Endothelial cell of umbilical vein (primary cell): ENCODE measurements around the gene ASB7. TPM values are rescaled to one million over a fixed set of nuclear protein-coding genes. Genes with fewer than 3 reads are reported as not detected.

Experiments used
- BruUV-seq: library from RNA; stranded (reverse); fragments of 400-500 nt; replicated peaks from 2 replicates; lab custom pipeline; 2021; lab: Mats Ljungman, UMichigan
- CTCF ChIA-PET: fragments of 300-600, 350-600 bp; sonication (Branson Sonifier 250); formaldehyde crosslinking; loops from one replicate; lab custom pipeline; 2021; ENCODE audit warnings: antibody characterized with exemption, inconsistent platforms; lab: Charles Lee
- POLR2A ChIA-PET: fragments of 300-600, 350-600 bp; sonication (Branson Sonifier 250); formaldehyde crosslinking; loops from one replicate; lab custom pipeline; 2021; ENCODE audit warnings: antibody characterized with exemption, inconsistent platforms; lab: Charles Lee
- DNase-seq: peaks from one replicate; pipeline ENCODE4 v3.0.0-alpha.2; 2011; ENCODE audit warnings: low read depth, low spot score
- FAIRE-seq: peaks from 2 replicates; lab custom pipeline; 2011; peaks lifted over from hg19 to GRCh38; lab: Jason Lieb, UNC
- H2AFZ ChIP-seq: 2 replicates; pipeline ENCODE4 v1.6.0; 2012; ENCODE audit warnings: low read depth, low read length, control low read depth, inconsistent platforms
- H3K27ac ChIP-seq: 2 replicates; pipeline ENCODE4 v1.5.1; 2011; ENCODE audit warnings: low read depth, mild to moderate bottlenecking, control low read depth, low read length, moderate library complexity; ENCODE audit not compliant: insufficient read depth
- H3K27me3 ChIP-seq, 2 experiments: 2 replicates each; pipeline versions ENCODE4 v1.6.0 to v1.6.1; 2011; ENCODE audit warnings: low read length in 2 of 2, mixed read lengths in 1 of 2; ENCODE audit not compliant: control insufficient read depth in 2 of 2, insufficient read depth in 2 of 2
- H3K36me3 ChIP-seq, 2 experiments: 2 replicates in 1 of 2; 3 replicates in 1 of 2; pipeline ENCODE4 v1.5.1; 2011; ENCODE audit warnings: low read length in 2 of 2, mild to moderate bottlenecking in 1 of 2, moderate library complexity in 1 of 2; ENCODE audit not compliant: control insufficient read depth in 2 of 2, insufficient read depth in 2 of 2; ENCODE audit errors: extremely low read depth in 1 of 2
- H3K4me1 ChIP-seq: 3 replicates; pipeline ENCODE4 v1.5.1; 2011; ENCODE audit warnings: mild to moderate bottlenecking, low read length; ENCODE audit not compliant: control insufficient read depth, insufficient read depth; ENCODE audit errors: extremely low read depth
- H3K4me2 ChIP-seq: 2 replicates; pipeline ENCODE4 v1.6.1; 2011; ENCODE audit warnings: low read length, control low read depth, mixed read lengths; ENCODE audit not compliant: insufficient read depth
- H3K4me3 ChIP-seq, 3 experiments: fragments of 200-600 bp in 1 of 3; sonication (generic), shearing (Covaris generic) in 1 of 3; replicated peaks in 1 of 3; 2 replicates each; pipeline ENCODE4 v1.5.1; 2011 to 2016; ENCODE audit warnings: control low read depth in 3 of 3, low read length in 3 of 3, mild to moderate bottlenecking in 2 of 3, inconsistent platforms in 1 of 3, low read depth in 1 of 3, moderate library complexity in 1 of 3; ENCODE audit not compliant: insufficient read depth in 1 of 3
- H3K79me2 ChIP-seq: 2 replicates; pipeline ENCODE4 v1.6.0; 2012; ENCODE audit warnings: low read length, inconsistent platforms; ENCODE audit not compliant: control insufficient read depth, insufficient read depth
- H3K9ac ChIP-seq: replicated peaks from 2 replicates; pipeline ENCODE3; 2011; ENCODE audit warnings: low read length, control low read depth; ENCODE audit not compliant: insufficient read depth; ENCODE audit errors: extremely low read depth
- H3K9me1 ChIP-seq: replicated peaks from 3 replicates; pipeline ENCODE4 v1.6.0; 2011; ENCODE audit warnings: mild to moderate bottlenecking, low read length; ENCODE audit not compliant: control insufficient read depth, insufficient read depth; ENCODE audit errors: extremely low read depth
- H3K9me3 ChIP-seq: replicated peaks from 2 replicates; pipeline ENCODE4 v1.5.1; 2012; ENCODE audit warnings: low read length, inconsistent platforms; ENCODE audit not compliant: control insufficient read depth, insufficient read depth
- H4K20me1 ChIP-seq: replicated peaks from 2 replicates; pipeline ENCODE3; 2011; ENCODE audit warnings: mild to moderate bottlenecking, low read length; ENCODE audit not compliant: control insufficient read depth, insufficient read depth; ENCODE audit errors: extremely low read depth
- EZH2 ChIP-seq: IDR thresholded peaks from 2 replicates; pipeline ENCODE4 v1.6.1; 2012; ENCODE audit warnings: borderline replicate concordance, low read depth, mild to moderate bottlenecking, moderate library complexity, low read length, inconsistent platforms; ENCODE audit not compliant: severe bottlenecking
- FOS ChIP-seq: IDR thresholded peaks from 2 replicates; pipeline ENCODE4 v1.6.1; 2011; ENCODE audit warnings: mild to moderate bottlenecking, low read length, moderate library complexity, borderline replicate concordance; ENCODE audit not compliant: insufficient read depth
- GATA2 ChIP-seq: IDR thresholded peaks from 2 replicates; pipeline ENCODE4 v1.7.0; 2011; ENCODE audit warnings: low read depth, mild to moderate bottlenecking, moderate library complexity, mixed read lengths, low read length; ENCODE audit not compliant: insufficient read length, insufficient read depth
- JUN ChIP-seq: IDR thresholded peaks from 2 replicates; pipeline ENCODE4 v1.6.1; 2011; ENCODE audit warnings: borderline replicate concordance, low read depth; ENCODE audit not compliant: insufficient read length, insufficient read depth
- MYC ChIP-seq: IDR thresholded peaks from one replicate; pipeline ENCODE4 v1.6.1; 2011; ENCODE audit warnings: mild to moderate bottlenecking, low read depth, low read length
- POLR2A ChIP-seq: IDR thresholded peaks from 2 replicates; pipeline ENCODE4 v1.6.1; 2012; ENCODE audit warnings: low read depth, mild to moderate bottlenecking, control low read depth, low read length
- POLR2AphosphoS5 ChIP-seq: IDR thresholded peaks from 2 replicates; pipeline ENCODE4 v1.6.1; 2012; ENCODE audit warnings: low read depth, mild to moderate bottlenecking, control low read depth, low read length, moderate library complexity; ENCODE audit not compliant: insufficient read depth
- dilution Hi-C: fragments of 300-500 bp; cut with MboI; formaldehyde crosslinking; loops from one replicate; pipeline ENCODE4 v1.15.0; 2019; ENCODE audit warnings: low sequenced_read_pairs; ENCODE audit not compliant: extremely low pct_ligation_motif_present
- intact Hi-C: fragments of 100-400 bp; cut with micrococcal nuclease; formaldehyde crosslinking; loops from one replicate; pipeline ENCODE4 v1.10.0; 2022
- polyA plus RNA-seq, 4 experiments: library from polyadenylated mRNA; depleted of rRNA in 3 of 4; stranded (reverse) in 3 of 4; unstranded in 1 of 4; fragments of >200 nt; gene quantifications; 2 replicates each; pipeline versions ENCODE4 v1.2.1 to v1.2.3, GENCODE V29; 2011 to 2012; ENCODE audit warnings: missing spikeins in 1 of 4
- total RNA-seq: library from RNA; stranded (reverse); gene quantifications from 2 replicates; pipeline ENCODE4 v1.2.3, GENCODE V29; 2021
- TF ChIP-seq, protein P1 (sequence below), 2 donors: IDR thresholded peaks; 1 replicate in 1 of 2; 2 replicates in 1 of 2; pipeline ENCODE4 v1.5.1; 2011; ENCODE audit warnings: low read length in 2 of 2, mild to moderate bottlenecking in 2 of 2, moderate library complexity in 2 of 2, control low read depth in 1 of 2, inconsistent platforms in 1 of 2, low read depth in 1 of 2; ENCODE audit not compliant: insufficient read depth in 1 of 2; ENCODE audit errors: extremely low read depth in 1 of 2
- TF ChIP-seq, protein P2 (sequence below): IDR thresholded peaks from 2 replicates; pipeline ENCODE4 v1.6.1; 2011; ENCODE audit not compliant: insufficient read depth, insufficient read length

The ASB7 gene
- total and polyA plus RNA-seq, 2 donors (not counting 3 experiments of a cell fraction or from before 2014, with no cell fraction given) = 6.8 to 13.3 TPM

DNA sequence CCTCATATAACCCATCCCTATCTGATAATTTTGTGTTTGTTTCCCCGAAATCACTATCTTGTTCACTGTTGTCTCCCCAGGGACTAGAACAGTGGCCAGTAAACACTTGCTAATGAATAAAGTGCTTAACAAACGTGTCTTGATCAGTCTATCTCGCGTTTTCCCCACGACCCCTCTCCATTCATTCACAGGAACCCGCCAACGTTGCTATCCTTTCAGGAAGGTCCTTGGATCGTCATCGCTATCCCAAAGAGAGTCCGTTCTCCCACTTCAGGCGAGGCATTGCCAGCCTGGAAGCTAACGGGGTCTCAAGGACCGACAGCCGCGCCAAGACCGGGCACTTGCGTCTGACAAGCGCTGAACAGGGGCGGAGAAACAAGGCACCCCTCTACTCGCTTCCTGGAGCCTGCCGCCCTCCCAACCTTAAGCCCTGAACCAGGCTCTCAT is 749 bp upstream of the ASB7 start:
- TF ChIP-seq POLR2AphosphoS5 = no peak
- TF ChIP-seq POLR2A = no peak
- TF ChIP-seq, protein P1, sequence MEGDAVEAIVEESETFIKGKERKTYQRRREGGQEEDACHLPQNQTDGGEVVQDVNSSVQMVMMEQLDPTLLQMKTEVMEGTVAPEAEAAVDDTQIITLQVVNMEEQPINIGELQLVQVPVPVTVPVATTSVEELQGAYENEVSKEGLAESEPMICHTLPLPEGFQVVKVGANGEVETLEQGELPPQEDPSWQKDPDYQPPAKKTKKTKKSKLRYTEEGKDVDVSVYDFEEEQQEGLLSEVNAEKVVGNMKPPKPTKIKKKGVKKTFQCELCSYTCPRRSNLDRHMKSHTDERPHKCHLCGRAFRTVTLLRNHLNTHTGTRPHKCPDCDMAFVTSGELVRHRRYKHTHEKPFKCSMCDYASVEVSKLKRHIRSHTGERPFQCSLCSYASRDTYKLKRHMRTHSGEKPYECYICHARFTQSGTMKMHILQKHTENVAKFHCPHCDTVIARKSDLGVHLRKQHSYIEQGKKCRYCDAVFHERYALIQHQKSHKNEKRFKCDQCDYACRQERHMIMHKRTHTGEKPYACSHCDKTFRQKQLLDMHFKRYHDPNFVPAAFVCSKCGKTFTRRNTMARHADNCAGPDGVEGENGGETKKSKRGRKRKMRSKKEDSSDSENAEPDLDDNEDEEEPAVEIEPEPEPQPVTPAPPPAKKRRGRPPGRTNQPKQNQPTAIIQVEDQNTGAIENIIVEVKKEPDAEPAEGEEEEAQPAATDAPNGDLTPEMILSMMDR (IDR thresholded peaks at IDR 0.05; ENCODE audit: extremely low read depth in 1 of 2, insufficient read depth in 1 of 2, low read depth in 1 of 2, low read length in 2 of 2) = no peak
- TF ChIP-seq GATA2 = no peak
- no peak for TF ChIP-seq JUN
- no peak for TF ChIP-seq EZH2
- TF ChIP-seq MYC = no peak
- no peak for TF ChIP-seq FOS
- TF ChIP-seq, protein P2, sequence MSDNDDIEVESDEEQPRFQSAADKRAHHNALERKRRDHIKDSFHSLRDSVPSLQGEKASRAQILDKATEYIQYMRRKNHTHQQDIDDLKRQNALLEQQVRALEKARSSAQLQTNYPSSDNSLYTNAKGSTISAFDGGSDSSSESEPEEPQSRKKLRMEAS = no peak

More for the DNA sequence above, 749 bp upstream of the ASB7 start:
- Histone ChIP-seq H2AFZ (peak overlapping the region; percentile 85), H3K36me3 (peaks cover 0 to 2% of the 10 kb centered on the region in 2 experiments), H3K9me1 (no peaks in the 10 kb centered on the region), H3K9me3 (no peaks in the 10 kb centered on the region), H4K20me1 (no peaks in the 10 kb centered on the region), H3K27ac (peak overlapping the region; percentile 49), H3K4me2 (peak overlapping the region; percentile 93), H3K4me3 (peak overlapping the region; percentile 77 to 95 (median 79)), H3K27me3 (no peaks in the 10 kb centered on the region), H3K79me2 (peaks cover 74% of the 10 kb centered on the region), H3K9ac (peak overlapping the region; percentile 91), H3K4me1 (peaks cover 21% of the 10 kb centered on the region)
- no peak for DNase-seq
- ChIA-PET CTCF (interaction anchor here (0.7 to 1.7 kb wide), 7 partner anchors 13 to 673 kb away, joined by 3 to 17 read pairs (median 4); no protein-coding TSS in a partner anchor), POLR2A (interaction anchor here (1.1 kb wide), 1 partner anchor 317 kb away, joined by 3 read pairs; no protein-coding TSS in a partner anchor)
- no peak for FAIRE-seq
- intact Hi-C loops (loop anchor here (1.0 to 10.0 kb wide), 6 partner anchors 252 to 1041 kb away; partner anchors contain the start of gene CHSY1), dilution Hi-C loops (no loop called here)
- TSS peak; percentile 61 for BruUV-seq
